HL-60/S4 treated with phorbol 12-myristate 13-acetate at 8.2 ng/mL for 4 days and 3 days (cell line): ENCODE measurements around the gene OR1L6.

Experiments used
- in situ Hi-C: fragments of 300-500 bp; cut with MboI; formaldehyde crosslinking; loops from 2 replicates; pipeline ENCODE4 v1.15.0; 2022; ENCODE audit warnings: low sequenced_read_pairs

The OR1L6 gene, protein sequence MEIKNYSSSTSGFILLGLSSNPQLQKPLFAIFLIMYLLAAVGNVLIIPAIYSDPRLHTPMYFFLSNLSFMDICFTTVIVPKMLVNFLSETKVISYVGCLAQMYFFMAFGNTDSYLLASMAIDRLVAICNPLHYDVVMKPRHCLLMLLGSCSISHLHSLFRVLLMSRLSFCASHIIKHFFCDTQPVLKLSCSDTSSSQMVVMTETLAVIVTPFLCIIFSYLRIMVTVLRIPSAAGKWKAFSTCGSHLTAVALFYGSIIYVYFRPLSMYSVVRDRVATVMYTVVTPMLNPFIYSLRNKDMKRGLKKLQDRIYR

GRCh38 chr9:122742003-122742402, at the start of gene OR1L6:
Gene OR1L6, plus strand, starts transcription at chr9:122742303. Its CDS starts 7,545 bp downstream, at chr9:122749848.
- in situ Hi-C loops: no loop called here

- in situ Hi-C loops: no loop called here
Measured at GRCh38 chr9:122695696-122696095, 46.4 kb upstream of the OR1L6 start.

DNA sequence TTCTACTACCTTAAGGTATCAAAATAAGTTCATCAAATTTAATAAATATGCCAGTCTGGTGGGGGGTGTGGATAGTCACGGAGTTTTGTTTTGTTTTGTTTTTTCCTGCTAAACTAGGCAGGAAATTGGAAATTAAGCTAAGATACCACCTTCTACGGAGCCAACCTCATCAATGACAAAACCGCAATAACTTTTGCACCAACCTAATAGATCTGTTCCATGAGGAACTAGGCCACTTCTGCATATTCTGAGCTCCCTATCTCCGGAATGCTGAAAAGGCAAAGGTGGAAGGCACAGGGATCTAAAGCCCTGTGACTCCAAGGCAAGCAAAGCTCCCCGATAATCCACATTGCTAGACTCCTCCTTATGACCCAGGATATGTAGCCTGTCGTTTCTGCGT, 24.1 kb upstream of the OR1L6 start:
- in situ Hi-C loops: no loop called here

DNA sequence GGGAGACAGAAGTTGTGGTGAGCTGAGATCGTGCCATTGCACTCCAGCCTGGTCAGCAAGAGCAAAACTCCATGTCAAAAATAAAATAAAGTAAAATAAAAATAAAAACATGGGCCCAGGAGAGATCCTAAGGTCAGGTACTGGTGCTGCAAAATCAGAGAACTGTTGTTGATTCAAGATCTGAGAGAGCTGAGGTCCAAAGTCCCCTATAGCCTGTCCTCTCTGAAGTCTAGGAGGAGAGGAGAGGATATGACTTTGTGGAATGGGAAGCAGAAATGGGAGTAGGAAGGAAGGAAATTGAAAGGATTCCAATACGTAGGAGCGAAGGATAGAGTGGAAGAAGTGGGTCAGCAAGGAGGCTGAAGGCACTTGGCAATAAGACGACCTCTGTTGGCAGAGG, 22.9 kb upstream of the OR1L6 start:
- in situ Hi-C loops: no loop called here

DNA sequence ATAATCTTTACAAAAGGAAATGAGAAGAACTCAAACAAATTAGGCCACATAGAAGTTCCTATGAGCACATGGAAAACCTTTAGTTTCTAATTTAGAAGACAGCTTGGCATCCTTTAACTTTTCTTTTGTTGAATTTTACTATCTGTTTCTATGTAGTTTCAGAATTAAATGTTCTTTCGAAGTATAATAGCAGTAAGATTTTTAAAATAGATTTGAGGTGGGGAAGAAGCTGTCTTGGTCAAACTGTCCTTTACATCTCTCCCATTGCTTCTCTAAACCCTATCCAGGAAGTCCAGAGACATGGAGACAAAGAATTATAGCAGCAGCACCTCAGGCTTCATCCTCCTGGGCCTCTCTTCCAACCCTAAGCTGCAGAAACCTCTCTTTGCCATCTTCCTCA, 18.4 kb upstream of the OR1L6 start, which contains the start of gene OR1L4:
OR1L4 (plus strand) TSS at position 301 of the 400 bp plus-strand sequence; CDS start at position 301, 0 bp downstream.
- in situ Hi-C loops: no loop called here

GRCh38 chr9:122754825-122755224, 12.7 kb downstream of the OR1L6 start:
- in situ Hi-C loops: no loop called here

DNA sequence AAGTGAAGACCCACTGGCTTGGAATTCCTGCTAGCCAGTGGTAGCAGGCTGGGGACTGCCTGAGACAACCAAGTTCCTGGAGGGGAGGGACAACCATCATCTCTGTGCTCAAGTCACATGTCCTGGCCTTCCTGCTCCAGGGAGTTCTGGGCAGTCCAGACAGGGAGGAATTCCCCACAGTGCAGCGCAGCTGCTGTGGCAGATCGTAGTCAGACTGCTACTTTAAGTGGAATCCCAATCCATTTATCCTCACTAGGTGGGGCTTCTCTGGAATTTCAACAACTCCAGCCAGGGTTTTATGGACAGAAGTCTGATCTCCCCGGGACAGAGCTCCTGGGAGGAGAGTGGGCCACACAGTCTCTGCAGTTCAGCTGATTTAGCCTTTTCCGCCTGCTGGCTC, 25.7 kb downstream of the OR1L6 start:
- in situ Hi-C loops: no loop called here

GRCh38 chr9:122777052-122777451, 34.9 kb downstream of the OR1L6 start:
- in situ Hi-C loops: no loop called here

DNA sequence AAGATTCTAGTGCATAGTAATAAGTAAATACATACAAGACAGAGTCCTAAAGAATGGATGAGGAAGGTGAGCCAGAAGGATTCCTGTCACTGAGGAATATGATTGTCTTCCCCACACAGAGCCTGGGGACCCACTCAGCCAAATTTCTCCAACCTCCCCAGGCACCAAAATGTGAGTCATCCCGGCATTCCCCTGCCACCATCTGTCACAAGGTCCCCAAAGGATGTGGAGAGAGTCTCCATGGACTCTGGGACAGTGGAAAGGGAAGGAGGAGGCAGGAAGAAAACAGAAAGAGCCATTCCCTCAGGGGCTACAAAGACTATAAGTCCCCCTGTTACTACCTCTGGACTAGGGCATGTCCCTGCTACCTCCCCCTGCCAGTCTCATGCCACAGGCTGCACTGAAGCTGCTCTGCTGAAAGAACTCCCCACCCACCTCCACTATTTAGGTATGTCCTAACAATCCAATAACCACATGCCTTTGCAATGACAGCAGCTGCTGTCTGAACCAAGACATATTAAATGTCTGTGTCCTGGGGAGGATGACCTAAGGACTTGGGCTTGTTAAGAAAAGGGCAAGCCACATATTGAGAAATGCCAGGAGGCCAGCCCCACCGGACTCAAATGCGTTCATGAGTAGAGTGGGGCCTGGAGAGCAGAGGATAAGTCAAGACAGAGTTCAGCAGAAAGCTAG, 36.0 kb downstream of the OR1L6 start:
- in situ Hi-C loops: no loop called here

DNA sequence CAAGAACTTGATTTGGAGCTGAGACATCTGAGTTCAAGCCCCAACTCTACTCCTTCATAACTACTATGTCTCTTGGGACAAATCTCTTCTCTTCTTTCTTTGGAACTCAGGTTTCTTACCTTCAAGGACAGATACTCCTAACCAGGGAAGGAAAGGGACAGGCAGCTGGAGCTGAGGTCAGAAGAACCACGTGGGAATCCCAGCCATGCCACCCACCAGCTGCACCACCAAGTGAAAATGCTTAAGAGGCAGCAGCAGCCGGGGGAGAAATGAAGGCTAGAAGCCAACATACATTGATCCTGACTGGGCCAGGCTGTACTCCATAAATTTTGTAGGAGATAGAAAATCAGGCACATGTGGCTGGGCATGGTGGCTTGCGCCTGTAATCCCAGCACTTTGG, 37.1 kb downstream of the OR1L6 start:
- in situ Hi-C loops: no loop called here

- in situ Hi-C loops: no loop called here
Measured at GRCh38 chr9:122780026-122780425, 37.9 kb downstream of the OR1L6 start.

GRCh38 chr9:122781671-122782070, 39.6 kb downstream of the OR1L6 start:
- in situ Hi-C loops: no loop called here

GRCh38 chr9:122785269-122785668, 43.2 kb downstream of the OR1L6 start:
- in situ Hi-C loops: no loop called here

- in situ Hi-C loops: no loop called here
Measured at GRCh38 chr9:122786338-122786737, 44.2 kb downstream of the OR1L6 start.

DNA sequence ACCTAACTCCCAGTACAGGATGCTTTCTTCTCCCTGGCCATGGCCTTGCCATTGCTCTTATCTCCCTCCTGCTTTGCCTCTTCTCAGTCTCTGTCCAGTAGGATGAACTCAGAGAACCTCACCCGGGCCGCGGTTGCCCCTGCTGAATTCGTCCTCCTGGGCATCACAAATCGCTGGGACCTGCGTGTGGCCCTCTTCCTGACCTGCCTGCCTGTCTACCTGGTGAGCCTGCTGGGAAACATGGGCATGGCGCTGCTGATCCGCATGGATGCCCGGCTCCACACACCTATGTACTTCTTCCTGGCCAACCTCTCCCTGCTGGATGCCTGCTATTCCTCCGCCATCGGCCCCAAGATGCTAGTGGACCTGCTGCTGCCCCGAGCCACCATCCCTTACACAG, 46.7 kb downstream of the OR1L6 start, which contains the start of gene OR5C1:
OR5C1 (plus strand) TSS at position 103 of the 400 bp plus-strand sequence; CDS start at position 103, 0 bp downstream.
- in situ Hi-C loops: no loop called here

DNA sequence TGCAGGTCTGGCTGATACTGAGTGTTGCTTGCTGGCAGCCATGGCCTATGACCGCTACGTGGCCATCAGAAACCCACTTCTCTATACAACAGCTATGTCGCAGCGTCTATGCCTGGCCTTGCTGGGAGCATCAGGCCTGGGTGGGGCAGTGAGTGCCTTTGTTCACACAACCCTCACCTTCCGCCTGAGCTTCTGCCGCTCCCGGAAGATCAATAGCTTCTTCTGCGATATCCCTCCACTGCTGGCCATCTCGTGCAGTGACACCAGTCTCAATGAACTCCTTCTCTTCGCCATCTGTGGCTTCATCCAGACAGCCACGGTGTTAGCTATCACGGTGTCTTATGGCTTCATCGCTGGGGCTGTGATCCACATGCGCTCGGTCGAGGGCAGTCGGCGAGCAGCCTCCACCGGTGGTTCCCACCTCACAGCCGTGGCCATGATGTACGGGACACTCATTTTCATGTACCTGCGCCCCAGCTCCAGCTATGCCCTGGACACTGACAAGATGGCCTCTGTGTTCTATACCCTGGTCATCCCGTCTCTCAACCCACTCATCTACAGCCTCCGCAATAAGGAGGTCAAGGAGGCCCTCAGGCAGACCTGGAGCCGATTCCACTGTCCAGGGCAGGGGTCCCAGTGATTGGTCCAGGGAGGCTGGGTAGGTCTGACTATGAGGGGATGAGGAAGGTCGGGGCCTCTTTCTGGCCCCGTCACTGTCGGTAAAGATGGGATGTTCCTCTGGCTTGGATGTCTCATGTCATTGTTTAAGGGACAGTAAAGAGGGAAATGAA, 47.3 kb downstream of the OR1L6 start:
- in situ Hi-C loops: no loop called here

DNA sequence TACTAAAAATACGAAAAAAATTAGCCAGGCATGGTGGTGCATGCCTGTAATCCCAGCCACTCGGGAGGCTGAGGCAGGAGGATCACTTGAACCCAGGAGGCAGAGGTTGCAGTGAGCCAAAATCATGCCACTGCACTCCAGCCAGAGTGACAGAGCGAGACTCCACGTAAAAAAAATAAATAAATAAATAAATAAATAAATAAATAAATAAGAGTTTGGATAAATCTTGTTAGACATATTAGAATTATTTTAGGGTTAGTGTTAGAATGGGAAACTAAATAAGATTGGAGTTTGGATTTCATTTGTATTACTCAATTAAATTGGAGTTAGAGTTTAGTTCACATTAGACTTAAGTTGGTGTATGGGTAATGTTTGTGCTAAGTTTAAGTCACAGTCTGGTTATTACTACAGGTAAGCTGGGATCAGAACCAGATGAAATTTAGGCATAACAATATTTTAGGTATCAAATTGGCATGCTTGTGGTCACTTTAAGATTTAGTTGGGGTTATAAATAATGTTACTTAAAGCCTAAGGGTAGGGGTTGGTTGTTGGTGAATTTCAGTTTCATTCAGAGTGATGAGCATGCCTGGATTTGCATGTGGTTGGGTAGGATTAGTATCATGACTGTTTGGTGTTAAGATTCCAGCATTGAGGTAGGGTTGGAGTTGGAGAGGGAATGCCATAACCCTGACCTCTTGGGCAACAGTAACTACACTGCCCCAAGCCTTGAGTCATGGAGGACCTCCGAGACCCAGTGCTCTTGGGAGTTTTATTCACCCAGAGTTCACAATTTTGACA, 50.0 kb downstream of the OR1L6 start:
- in situ Hi-C loops: no loop called here

GRCh38 chr9:122797316-122798063, 55.4 kb downstream of the OR1L6 start:
- in situ Hi-C loops: no loop called here
